ENCODE measurements around the gene PRDX1.
"Not testable (repeated sequence)": the region's sequence is repeated elsewhere in the genome, so short reads cannot be mapped to it uniquely, and the experiment has no call there.

- TF ChIP-seq USF2 (IDR thresholded peaks at IDR 0.05; ENCODE audit: low read length); JUN (IDR thresholded peaks at IDR 0.05; ENCODE audit: low read depth, low read length); POLR2A (IDR thresholded peaks at IDR 0.05; ENCODE audit: control extremely low read depth in 1 of 2, low read depth in 2 of 2, low read length in 2 of 2); YY1 (IDR thresholded peaks at IDR 0.05; ENCODE audit: low read depth, low read length); EZH2 (IDR thresholded peaks at IDR 0.05; ENCODE audit: low read depth, low read length, severe bottlenecking); KDM4A (IDR thresholded peaks at IDR 0.05; ENCODE audit: low read depth, low read length, severe bottlenecking); EP300 (IDR thresholded peaks at IDR 0.05; ENCODE audit: borderline replicate concordance in 1 of 2, low read depth in 2 of 2, low read length in 2 of 2); RNF2 (IDR thresholded peaks at IDR 0.05; ENCODE audit: borderline replicate concordance, low read depth, low read length, missing control alignments, poor library complexity, severe bottlenecking); TAF1 (IDR thresholded peaks at IDR 0.05; ENCODE audit: low read depth, low read length): not testable (repeated sequence)
- TF ChIP-seq, protein P1, sequence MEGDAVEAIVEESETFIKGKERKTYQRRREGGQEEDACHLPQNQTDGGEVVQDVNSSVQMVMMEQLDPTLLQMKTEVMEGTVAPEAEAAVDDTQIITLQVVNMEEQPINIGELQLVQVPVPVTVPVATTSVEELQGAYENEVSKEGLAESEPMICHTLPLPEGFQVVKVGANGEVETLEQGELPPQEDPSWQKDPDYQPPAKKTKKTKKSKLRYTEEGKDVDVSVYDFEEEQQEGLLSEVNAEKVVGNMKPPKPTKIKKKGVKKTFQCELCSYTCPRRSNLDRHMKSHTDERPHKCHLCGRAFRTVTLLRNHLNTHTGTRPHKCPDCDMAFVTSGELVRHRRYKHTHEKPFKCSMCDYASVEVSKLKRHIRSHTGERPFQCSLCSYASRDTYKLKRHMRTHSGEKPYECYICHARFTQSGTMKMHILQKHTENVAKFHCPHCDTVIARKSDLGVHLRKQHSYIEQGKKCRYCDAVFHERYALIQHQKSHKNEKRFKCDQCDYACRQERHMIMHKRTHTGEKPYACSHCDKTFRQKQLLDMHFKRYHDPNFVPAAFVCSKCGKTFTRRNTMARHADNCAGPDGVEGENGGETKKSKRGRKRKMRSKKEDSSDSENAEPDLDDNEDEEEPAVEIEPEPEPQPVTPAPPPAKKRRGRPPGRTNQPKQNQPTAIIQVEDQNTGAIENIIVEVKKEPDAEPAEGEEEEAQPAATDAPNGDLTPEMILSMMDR (IDR thresholded peaks at IDR 0.05; ENCODE audit: control extremely low read depth in 1 of 3, insufficient read depth in 1 of 3, low read depth in 1 of 3, low read length in 3 of 3): not testable (repeated sequence)
- TF ChIP-seq, protein P2, sequence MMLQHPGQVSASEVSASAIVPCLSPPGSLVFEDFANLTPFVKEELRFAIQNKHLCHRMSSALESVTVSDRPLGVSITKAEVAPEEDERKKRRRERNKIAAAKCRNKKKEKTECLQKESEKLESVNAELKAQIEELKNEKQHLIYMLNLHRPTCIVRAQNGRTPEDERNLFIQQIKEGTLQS (IDR thresholded peaks at IDR 0.05; ENCODE audit: insufficient read depth, low read depth, low read length): not testable (repeated sequence)
Observed at GRCh38 chr1:45513532-45514260, 8.0 kb downstream of the PRDX1 start.

Measured in H1 (cell line).